HuH-7 (cell line): ENCODE results near the gene PLXNB2.

ENCODE experiments used
- DNase-seq: peaks from one replicate; pipeline ENCODE4 v3.0.0; 2011; ENCODE audit warnings: low spot score

PLXNB2 gene

GRCh38 chr22:50250555-50251476 lies 56.6 kb downstream of the PLXNB2 start, which contains the start of gene HDAC10:
HDAC10 (minus strand) TSS chr22:50251265; CDS start chr22:50251032, 233 bp downstream.
- peak; percentile 96 for DNase-seq

GRCh38 chr22:50250249-50250554 lies 57.2 kb downstream of the PLXNB2 start:
- no peak for DNase-seq

- DNase-seq, result no peak
Observed at GRCh38 chr22:50249341-50250248, 57.9 kb downstream of the PLXNB2 start.

GRCh38 chr22:50248196-50249081 lies 59.0 kb downstream of the PLXNB2 start:
- no peak for DNase-seq

GRCh38 chr22:50247748-50248147 lies 59.7 kb downstream of the PLXNB2 start:
- no peak for DNase-seq

- peak; percentile 75 for DNase-seq
Observed at GRCh38 chr22:50246242-50247175, 60.9 kb downstream of the PLXNB2 start.

- peak; percentile 62 for DNase-seq
Observed at GRCh38 chr22:50245214-50246072, 62.0 kb downstream of the PLXNB2 start.

- DNase-seq, result peak; percentile 97
Observed at GRCh38 chr22:50244420-50245213, 62.8 kb downstream of the PLXNB2 start, which contains the start of gene TUBGCP6. TUBGCP6 (minus strand) TSS chr22:50245023; CDS start chr22:50244459, 564 bp downstream.

GRCh38 chr22:50243685-50244419 lies 63.6 kb downstream of the PLXNB2 start:
- DNase-seq, result no peak

GRCh38 chr22:50242406-50242949 lies 65.0 kb downstream of the PLXNB2 start:
- no peak for DNase-seq

- no peak for DNase-seq
Observed at GRCh38 chr22:50238755-50239154, 68.7 kb downstream of the PLXNB2 start.

GRCh38 chr22:50236731-50237409 lies 70.6 kb downstream of the PLXNB2 start:
- DNase-seq, result peak; percentile 80

GRCh38 chr22:50233223-50233622 lies 74.2 kb downstream of the PLXNB2 start:
- DNase-seq, result no peak

GRCh38 chr22:50232481-50233151 lies 74.8 kb downstream of the PLXNB2 start:
- no peak for DNase-seq

GRCh38 chr22:50229370-50229769 lies 78.1 kb downstream of the PLXNB2 start:
- DNase-seq, result no peak

GRCh38 chr22:50228366-50228765 lies 79.1 kb downstream of the PLXNB2 start:
- DNase-seq, result no peak
